GM21786 (cell line): ENCODE results near the gene NAA80.

Experiments
- ATAC-seq: cut with Tn5 transposase; IDR thresholded peaks from one replicate; pipeline ENCODE4 v1.9.1; 2021; ENCODE audit not compliant: unreplicated experiment

Gene NAA80

DNA sequence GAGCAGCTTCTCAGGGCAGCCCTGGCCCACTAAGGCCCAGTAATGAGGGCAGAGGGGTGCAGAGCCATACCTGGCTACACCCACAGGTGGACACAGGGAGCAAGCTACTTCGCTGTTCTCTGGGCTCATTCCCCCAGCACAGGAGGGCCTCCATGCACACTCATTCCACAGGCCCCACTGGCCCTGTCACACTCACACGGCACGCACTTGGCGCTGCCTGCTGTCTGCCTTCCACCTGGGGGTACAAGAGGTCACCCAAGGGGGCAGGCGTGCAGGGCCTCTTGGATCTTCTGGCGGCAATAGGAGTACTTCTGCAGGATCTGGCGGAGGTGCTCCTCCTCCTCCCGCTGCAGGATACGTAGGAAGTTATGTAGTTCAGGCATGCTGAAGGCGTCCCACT, 31.1 kb upstream of the NAA80 start:
- ATAC-seq, result no peak

GRCh38 chr3:50327943-50328691, 28.9 kb upstream of the NAA80 start, which contains the start of gene TUSC2:
Gene TUSC2 (minus strand): TSS chr3:50328223. CDS start chr3:50328099, 124 bp downstream.
- ATAC-seq, result peak; percentile 93

DNA sequence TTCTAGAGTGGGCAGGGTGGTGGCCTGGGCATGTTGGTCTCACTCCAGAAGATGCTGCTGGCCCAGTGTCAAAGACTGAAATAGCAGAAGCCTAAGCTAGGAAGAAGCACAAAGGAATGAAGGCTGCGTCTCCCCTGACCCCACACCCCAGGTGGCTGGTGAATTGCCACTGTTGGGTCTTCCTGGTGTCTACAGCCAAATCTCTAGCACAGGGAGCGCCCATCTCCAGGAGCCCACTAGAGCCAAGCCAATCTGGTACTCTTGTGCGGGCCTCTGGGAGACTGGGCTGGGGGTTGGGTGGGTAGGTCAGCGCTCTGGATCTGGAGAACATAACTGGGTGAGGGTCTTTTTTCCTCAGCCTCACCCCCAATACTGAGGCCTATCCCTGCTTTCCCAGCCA, 27.9 kb upstream of the NAA80 start:
- ATAC-seq, result no peak

GRCh38 chr3:50326182-50326541, 27.0 kb upstream of the NAA80 start:
- no peak for ATAC-seq

GRCh38 chr3:50325497-50326181, 26.4 kb upstream of the NAA80 start:
- ATAC-seq, result no peak

DNA sequence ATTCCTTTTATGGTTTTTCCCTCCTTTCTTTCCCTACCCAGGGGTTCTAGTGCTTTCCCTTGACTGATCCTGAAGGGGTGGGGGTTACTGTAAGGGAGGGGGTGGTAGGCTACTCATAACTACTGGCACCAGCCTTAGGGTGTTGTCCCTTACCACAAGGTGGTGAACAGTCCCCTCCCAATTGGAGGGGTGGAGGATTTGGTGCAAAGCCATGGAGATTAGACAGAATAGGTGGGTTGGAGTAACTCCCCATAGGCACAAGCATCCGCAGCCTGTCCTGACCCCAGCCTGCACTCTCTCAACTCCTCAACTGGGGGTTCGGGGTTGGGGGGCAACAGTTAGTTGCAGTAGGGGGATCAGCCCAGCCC, 25.9 kb upstream of the NAA80 start:
- no peak for ATAC-seq

DNA sequence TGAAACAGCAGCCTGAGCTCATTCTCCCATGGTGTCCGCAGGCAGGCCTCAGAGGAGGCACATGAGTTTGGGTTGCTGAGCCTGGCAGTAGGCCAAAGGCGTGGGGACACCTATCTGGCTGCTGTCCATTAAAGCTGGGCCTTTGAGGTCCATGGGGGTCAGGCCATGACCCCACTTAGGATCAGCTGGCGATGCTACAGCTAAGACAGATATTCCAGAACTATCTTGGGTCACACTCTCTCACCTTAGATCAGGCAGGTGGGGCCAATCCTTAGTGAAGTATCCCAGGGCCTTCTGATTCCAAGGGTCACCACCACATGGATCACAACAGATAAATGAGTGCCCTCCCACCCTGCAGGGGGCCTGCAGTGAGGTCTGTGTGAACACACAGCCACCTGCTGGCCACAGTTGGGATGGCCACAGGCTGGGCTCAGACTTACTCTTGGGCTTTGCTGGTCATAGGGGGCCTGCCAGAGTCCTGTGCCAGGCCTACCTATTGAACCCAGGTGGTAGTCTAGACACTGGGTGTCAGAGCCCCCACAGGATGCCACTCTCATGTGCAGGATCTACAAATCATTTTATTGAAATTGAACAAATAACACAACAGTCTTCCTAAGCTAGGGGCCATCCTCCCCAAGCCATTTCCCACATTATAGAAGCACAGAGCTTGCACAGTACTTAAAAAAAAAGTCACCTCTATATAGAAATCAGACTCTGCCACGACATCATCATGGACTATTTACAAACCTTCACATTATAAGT, 25.3 kb upstream of the NAA80 start:
- no peak for ATAC-seq

DNA sequence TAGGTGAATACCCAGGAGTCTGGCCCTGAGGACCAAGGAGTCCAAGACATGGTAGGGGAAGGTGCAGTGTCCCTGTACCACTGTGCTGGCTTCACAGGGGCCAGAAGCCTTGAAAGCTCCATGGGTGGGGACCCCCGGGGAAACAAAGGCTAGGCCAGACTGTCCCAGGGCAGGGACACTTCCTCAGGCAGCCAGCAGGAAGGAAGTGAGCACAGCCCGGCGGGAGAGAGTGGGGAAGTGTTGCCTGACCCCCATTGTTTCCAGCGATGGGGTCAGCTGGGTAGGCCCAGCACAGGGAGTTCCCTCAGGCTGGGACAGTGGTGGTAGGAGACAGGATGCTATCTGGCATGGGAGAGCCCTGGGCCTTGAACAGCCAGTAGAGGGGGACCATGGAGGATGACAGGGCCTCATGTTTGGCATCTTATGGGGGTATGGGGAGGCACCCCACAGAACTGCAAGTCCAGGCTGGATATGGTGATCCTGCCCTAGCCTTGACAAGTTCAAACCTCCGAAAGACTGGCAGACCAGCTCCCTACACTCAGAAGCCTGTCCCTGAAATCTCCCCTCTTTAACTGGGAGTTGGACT, 24.5 kb upstream of the NAA80 start:
- ATAC-seq, result no peak

DNA sequence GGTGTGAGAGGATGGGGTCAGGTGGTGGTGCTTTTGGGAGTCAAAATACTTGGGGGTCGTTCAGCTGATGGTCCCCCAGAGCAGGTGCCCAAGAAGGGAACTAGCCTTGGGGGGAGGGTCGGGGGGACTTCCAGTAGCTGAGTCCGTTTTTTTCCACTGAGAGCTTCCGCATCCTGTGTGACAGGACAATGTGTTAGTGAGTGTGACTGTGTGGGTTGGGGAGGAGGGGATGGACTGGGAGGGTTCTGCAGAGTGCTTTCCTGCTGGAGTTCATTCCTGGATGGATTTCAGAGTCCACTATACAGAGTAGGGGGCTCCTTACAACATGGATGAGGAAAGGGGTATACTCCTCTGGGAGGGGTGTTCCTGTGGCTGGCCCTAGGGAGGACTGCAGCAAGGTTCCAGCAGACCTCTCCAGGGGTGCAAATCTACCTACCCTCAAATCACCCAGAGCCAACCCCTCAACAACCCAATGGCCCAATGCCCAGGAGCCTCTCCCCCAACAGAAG, 23.9 kb upstream of the NAA80 start:
- no peak for ATAC-seq

- no peak for ATAC-seq
These were observed 23.3 kb upstream of the NAA80 start, which contains the start of gene HYAL2 for GRCh38 chr3:50322386-50323091. Gene HYAL2 (minus strand): TSS chr3:50322745. CDS start chr3:50320489, 2,256 bp downstream.

- no peak for ATAC-seq
These were observed 22.8 kb upstream of the NAA80 start for GRCh38 chr3:50322115-50322385.

GRCh38 chr3:50321336-50322114, 22.3 kb upstream of the NAA80 start:
- ATAC-seq, result peak; percentile 90

DNA sequence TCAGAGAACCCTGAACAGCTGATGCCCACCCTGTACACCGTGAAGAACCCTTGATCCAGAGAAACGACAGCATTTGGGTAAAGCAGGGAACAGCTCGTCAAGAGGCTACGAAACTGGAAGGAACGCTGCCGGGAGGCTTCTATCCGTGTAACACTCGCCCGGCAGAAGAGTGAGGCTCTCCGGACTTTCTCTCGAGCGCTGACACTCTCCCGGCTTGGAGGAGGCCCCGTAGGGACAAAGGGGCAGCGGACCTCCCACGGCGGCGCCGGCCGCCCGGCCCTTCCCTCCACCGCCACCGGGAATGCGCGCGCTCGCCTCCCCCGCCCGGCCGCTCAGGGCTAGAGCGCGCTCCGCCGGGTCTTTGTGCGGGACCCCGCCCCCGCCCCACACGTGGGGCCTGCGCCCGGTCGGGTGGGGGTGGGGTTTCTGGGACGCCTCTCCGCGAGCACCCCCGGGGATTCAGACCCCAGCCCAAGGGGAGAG, 21.7 kb upstream of the NAA80 start:
- ATAC-seq, result peak; percentile 46

DNA sequence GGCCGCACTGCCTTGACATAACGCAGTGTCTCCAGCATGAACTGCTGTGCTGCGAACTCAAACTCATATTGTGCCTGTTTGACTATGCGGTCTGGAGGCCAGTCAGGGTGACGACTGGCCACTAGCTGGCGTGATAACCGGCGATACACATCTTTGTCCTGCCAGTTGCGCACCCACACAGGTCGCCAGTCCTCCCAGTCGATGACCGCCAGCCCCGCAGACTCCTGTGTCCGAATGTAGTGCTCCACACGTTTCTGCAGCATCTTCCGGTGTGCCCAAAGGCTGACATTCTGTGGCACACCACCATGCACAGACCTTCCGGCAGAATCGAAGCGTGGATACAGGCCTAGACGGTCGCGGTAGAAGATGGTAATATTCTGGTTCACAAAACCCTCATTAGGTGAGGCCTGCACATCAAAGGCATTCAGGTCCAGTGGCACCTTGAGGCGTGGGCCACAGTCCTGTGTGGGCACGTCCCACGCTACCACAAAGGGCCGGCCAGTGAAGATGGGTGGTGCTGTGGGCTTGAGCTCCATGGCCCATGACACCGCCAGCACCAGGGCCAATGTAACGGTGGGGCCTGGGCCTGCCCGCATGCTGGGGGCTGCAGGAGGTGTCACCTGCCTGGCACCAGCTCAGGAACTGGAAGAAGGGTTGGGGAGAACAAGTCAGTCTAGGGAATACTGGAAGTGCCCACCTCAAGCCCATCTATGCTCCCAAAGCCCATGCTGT, 20.9 kb upstream of the NAA80 start:
- ATAC-seq, result no peak

DNA sequence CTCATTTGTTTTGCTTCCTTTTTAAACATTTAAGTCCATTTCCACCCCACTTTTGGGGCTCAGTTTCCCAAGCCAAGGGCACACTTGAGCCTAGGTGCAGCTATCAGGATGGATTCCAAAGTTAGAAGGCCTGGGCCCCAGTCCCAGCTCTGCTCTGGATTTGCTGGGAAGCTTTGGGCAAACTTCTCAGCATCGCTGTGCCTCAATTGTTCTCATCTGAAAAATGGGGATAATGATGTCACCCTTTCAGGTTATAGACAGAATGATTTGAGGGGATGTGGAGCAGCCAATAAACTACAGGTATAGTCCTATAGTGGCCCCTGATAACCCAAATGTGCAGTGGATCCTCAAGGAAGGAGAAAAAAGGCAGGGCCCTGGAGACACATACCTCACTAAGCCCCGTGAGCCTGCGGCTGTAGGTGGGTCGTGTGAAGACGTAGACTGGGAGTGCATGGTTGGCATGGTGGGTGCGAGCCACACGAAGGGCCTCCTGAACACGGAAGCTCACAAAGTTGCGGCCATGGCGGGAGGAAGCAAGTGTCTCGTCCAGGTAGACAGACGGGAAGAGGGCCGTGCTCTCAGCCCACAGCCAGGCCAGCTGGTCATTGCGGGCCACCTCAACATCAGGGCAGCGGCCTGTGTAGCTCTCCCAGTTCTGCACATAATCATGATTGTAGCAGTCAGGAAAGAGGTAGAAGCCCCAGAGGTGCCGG, 20.1 kb upstream of the NAA80 start:
- ATAC-seq, result no peak

DNA sequence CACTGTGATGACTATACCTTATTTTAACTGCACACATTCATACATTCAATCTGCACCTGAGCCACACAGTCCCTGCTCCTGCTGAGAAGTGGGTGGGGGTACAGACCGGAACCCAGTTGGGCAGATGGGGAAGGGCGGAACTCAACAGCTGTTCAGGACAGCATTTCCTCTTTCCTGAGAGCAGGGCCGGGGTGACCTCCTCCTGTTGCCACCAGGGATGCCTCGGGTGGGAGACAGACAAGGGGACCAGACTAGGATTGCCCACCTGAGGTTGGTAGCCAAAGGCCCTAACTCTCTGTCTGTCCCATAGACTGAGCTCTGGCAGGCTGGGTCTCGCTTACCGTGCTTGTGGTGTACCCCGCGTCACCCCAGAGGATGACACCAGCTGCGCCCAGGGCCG, 19.4 kb upstream of the NAA80 start:
- ATAC-seq, result no peak

DNA sequence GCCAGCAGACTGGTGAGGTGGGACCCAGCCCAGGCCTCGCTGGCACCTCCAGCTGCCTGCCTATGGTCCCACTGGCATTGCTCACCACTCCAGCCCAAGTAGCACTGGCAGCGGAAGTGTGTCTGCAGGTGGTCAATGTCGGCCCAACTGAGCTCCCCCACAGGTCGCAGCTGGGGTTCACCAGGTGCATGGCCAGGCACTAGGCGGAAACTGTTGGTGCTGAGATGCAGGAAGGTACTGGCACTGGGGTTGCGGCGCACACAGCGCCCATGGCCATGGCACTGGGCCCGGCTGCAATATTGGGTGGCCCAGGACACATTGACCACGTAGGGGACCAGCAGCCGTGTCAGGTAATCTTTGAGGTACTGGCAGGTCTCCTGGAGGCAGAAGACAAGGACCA, 19.0 kb upstream of the NAA80 start:
- no peak for ATAC-seq

DNA sequence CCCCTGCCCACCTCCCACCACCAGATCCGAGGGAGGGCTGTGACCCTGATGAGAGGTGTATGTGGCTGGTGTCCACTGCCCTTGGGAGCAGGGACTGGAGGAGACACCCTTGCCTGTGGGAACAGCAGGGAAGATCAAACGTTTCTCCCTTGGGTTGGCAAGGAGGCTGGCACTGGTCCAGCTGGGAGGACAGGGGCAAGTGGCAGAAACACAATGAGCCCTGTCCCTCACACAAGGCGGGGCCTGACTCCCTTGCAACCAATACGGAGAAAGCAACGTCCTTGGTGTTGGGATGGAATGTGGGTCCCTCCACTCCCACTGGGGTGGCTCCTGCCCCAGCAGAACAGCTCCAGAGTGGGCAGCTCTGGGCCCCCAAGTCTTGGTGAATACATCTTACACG, 18.1 kb upstream of the NAA80 start:
- ATAC-seq, result no peak
